HG03378 (cell line): Measurements from ENCODE around the gene COMMD9.
A peak's percentile ranks its signal among the peaks of the same experiment; 100 is the strongest.
"Not testable (repeated sequence)": the region's sequence is repeated elsewhere in the genome, so short reads cannot be mapped to it uniquely, and the experiment has no call there.

Experiments
- ATAC-seq: cut with Tn5 transposase; IDR thresholded peaks from one replicate; pipeline ENCODE4 v1.9.1; 2021; ENCODE audit warnings: mild to moderate bottlenecking, moderate library complexity; ENCODE audit not compliant: unreplicated experiment

The COMMD9 gene

DNA sequence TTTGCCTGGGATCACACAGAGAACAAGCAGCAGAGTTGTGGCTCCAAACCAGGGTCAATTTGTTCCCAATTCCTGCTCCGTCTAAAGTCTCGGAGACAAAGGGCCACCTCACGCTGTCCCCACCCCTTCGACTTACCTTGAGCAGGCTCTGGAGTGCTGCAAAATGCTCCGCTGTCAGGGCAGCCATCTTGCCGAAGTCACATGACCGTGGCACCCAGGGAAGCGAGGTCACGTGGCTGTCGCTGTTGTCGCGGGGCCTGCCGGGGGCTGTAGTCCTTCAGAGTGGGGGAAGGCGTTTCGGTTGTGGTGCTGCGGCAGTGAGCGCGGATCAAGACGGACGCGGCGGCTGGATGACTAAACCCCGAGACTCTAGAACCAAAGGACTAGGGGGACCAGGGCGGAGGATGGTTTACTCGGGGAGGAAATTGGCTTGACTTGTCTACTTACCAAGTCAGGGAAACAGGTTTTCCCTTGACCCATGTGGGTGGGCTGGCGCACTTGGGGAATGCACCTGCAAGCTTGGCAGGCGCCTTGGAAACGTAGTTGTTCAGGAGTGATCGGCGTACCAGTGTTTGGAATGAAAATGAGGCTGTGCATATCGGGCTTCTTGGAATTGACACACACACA, at the start of gene COMMD9:
Gene COMMD9, minus strand, starts transcription at position 199 of the 627 bp plus-strand sequence. Its CDS starts 12 bp downstream, at position 187.
- peak; percentile 98 for ATAC-seq

GRCh38 chr11:36333897-36334296, 44.7 kb upstream of the COMMD9 start:
- no peak for ATAC-seq

DNA sequence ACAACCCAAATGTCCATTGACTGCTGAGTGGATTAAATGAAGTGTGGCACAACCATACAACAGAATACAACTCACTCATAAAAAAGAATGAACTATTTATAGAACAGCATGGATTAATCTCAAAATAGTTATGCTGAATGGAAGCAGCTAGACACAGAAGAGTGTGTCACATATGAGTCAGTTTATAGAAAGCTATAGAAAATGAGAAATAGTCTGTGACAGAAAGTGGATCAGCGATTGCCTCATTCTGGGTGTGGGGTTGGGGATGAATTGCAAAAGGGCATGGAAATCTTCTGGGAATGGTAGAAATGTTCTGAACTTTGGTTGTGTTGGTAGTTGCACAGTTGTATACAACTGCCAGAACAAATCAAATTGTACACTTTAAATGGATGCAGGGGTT, 44.2 kb upstream of the COMMD9 start:
- ATAC-seq, result no peak

DNA sequence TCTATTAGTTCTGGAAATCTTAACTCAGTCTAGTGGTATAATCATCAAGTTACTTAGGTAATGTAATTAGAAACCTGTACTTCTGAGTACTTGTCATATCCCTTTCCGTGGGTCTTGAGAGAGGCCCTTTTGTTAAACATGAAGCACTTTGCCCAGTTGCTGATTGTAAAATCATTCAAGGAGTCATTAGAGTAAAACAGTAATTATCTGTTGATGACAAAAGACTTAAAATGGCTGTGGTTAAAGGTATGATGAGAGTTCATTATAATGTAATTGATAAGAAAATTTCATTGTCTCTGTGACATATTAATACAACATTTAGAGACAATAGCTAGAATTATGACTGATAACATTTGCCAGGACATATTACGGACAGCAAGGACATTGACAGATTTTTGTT, 41.2 kb upstream of the COMMD9 start:
- no peak for ATAC-seq

DNA sequence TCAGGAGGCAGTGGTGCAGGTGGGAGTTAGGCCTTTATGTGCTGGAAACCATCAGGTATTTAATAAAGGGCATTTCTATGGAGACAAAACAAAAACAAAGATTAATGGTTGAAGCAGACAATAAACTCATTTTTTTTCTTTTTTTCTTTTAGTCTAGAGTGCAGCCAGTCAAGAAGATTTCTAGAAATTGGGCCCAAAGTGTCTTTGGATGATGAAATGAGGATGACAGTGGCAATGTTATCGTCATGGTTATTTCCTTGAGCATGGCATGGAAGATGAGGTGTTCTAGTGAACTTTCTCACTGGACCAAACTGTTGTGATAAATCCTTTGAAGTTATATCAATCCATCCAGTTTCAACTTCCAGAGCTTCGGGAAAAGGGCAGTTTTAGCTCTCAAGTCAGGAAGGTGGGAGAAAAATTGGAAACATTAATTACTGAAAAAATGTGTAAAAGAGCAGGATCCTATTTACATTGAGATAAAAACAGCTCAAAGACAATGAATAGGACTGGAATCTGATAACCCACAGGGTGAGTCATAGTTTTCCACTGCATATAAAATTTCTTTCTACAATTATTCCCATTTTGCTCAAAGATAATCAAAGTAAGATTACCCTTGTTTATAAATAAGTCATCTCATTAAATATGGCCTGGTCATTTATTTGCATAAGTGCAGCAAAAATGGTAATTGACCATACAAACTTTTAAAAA, 39.9 kb upstream of the COMMD9 start:
- no peak for ATAC-seq

DNA sequence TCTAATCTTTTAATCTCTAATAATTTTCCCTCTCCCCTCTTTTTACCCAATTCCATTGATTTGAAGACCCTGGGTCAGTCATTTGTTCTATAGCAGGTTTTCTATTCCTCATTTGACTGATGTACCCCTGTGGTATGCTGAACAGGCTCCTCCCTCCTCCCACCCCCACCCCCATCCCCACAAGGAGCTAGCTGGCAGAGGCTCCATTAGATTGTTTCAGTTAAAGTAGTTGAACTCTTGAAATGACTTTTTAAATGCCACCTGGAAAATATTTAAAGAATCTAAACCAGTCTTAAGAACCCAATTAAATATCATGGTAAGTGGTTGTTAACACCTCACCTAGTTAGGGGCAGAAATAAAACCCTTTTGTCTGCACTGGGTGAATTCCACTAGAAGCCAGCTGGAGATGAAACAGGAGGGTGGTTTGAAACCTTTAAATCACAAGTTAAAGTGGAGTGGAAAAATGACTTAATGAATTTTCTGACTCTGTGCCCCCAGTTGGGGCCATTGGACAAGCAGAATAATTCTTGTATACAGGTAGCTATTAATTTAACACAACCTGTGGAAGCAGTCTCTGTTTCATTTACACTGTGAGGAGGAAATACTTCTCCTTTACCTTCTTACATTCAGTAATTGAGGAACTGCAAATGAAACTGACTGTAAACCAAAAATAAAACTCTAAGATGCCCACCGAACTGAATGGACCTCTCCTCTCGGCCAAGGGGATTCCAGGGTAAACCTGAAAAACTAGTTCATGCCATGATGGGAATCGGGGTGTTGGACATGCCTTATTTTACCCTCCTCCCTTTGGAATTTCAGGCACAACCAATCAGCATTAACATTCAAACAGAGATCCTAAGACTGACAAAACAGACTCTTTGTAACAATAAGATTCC, 37.5 kb upstream of the COMMD9 start:
- peak; percentile 64 for ATAC-seq

- ATAC-seq, result not testable (repeated sequence)
Observed at GRCh38 chr11:36325403-36325802, 36.2 kb upstream of the COMMD9 start.

DNA sequence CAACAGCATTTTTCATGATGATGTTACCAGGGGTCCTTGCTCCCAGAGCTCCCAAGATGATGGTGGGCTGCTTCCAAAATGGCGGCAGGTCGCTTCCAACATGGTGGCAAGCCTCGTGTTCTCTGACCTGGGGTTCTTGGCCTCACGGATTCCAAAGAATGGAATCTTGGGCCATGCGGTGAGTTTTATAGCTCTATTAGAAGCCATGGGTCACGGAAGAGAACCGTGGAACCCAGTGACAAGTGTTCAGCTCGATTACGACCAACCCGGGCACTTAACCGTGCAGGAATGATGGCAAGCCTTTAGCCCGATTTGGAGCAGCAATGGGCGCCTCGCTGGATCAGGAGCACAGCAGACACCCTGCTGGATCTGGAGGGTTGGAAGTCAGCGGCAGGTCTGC, 35.7 kb upstream of the COMMD9 start:
- ATAC-seq, result not testable (repeated sequence)

DNA sequence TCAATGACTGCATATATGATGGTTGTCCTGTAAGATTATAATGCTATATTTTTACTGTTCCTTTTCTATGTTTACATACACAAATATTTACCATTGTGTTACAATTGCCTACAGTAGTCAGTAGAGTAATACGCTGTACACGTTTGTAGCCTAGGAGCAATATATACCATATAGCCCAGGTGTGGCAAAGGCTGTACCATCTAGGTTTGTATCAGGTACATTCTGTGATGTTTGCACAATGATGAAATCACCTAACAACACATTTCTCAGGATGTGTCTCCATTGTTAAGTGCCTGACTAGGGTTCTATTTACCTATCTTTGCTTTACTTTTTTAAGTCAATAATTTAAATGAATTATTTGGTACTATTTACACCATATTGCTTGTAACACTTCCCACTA, 28.8 kb upstream of the COMMD9 start:
- no peak for ATAC-seq

- no peak for ATAC-seq
Observed at GRCh38 chr11:36316049-36316448, 26.8 kb upstream of the COMMD9 start.

DNA sequence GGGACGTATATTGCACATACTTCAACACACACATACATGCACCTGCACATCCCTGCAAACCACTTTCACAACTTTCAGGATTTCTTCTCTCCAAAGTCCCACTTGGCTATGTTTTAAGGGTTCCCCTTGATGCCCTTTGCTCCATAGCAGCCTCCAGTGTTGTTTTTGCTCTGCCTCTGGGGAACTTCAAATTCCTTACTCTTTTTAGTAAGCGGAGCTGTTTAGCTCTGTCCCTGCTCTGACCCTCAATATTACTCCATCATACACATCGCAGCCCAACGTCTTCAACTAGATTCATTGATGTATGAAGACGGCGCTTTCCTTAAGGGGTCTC, 25.2 kb upstream of the COMMD9 start:
- ATAC-seq, result no peak

DNA sequence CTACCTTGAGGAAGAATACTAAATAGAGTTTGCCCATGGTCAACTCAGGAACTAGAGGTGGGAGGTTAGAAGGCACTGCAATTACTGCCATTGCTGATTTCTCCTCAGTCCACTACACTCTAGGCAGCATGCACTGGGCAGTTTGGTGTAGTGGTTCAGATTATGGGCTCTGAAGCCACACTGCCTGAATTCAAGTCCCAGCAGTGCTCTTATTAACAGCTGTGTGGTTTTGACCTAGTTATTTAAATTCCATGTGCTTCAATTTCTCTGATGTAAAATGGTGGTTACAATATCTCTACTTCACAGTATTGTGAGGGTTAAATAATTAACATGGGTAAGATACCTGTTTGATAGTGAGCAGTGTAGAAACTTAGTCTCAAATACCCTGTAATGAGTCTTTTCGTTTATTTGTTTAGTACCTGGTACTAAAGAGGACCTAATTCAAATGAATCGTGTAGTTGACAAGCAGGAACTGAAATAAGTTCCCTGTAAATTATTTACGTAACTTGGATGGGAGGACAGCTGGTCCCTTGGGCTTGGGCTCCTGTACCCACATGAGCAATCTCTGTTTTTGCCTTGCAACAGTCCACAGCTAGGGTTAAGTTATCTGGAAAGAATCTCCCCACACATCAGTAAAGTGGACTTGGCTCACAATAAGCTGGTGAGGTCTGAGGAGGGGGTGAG, 24.7 kb upstream of the COMMD9 start:
- ATAC-seq, result peak; percentile 72

GRCh38 chr11:36312611-36313472, 23.6 kb upstream of the COMMD9 start:
- ATAC-seq, result no peak

DNA sequence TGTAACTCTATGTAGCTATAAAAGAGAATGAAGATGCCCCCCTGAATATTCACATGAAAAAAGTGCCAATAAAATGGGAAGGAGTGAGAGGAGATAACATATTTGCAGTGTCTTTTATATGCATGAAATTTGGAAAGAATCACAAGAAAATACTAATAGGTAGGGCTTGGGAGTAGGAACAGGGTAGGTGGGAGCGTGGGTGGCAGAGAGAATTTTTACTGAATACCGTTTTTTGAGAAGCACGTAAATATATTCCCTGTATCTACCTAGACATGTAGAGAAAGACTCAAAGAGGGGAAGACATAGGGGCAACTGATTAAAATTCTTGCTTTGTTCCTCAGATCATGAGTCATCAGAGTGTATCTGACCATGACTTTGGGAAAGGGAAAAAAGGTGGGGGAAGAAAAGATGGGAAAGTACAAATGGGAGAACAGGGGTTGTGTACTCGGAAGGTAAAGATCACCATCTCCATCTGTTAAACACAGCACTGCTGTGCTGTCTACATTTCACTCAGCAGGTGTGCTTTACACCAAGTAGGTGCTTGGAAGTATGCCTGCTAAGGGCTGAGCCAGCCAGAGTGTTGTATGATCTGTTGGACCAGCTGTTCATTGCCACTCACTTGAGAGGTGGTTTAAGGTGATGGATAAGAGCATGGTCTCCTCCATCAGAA, 22.8 kb upstream of the COMMD9 start:
- no peak for ATAC-seq

DNA sequence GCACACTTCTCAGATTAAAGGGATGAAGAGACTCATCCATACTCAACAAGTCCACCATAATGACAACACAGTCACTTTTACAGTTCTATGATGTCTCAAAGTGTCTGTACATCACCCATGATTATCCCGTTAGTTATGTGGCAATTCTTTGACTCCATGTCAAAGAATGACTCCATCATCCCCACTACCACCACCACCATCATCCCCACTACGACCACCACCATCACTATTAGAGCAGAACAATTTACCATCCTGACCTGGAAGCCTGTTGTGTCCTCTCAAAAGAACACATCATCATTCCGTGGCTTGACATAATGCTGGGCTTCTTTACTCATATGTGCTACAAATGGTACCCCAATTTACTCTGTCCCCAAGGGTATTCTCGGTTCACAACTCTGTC, 20.6 kb upstream of the COMMD9 start:
- ATAC-seq, result no peak

DNA sequence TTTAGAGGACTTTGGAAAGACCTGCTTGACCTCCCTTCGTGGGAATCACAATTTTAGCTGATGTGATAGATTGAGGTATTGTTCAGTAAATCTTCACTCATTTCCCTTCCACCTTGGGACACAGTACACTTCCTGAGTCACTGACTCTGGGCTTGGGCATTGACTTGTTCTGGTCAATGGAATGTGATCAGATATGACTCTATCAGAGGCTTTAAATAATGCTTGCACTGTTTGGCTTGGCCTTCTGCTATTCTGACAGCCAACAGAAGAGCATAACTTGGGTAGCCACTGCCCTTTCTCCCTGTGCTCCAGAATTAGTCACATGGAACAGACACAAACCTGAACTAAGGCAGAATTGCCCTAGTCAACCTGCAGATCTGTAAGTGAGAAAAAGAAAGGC, 19.4 kb upstream of the COMMD9 start:
- ATAC-seq, result no peak

DNA sequence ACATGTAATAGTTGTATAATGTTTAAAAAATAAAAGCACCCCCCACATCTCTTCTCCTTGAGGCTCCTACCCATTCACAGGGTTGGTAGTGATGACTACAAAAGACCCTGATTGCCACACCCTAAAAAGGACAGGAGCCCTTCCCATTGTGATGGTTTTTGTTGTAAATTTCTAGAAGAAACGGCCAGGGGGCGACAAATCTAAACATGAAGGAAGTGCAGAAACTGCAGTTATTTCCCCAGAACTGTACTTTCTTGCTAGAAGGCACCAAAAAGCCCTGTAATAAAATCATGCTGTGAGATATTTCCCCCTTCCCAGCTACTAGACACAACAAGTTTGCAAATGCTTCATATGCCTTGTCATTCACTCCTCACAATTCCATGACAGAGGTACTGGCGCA, 17.7 kb upstream of the COMMD9 start:
- ATAC-seq, result no peak

- ATAC-seq, result no peak
Observed at GRCh38 chr11:36305047-36305446, 15.8 kb upstream of the COMMD9 start.

- ATAC-seq, result no peak
Observed at GRCh38 chr11:36304351-36304750, 15.1 kb upstream of the COMMD9 start.

DNA sequence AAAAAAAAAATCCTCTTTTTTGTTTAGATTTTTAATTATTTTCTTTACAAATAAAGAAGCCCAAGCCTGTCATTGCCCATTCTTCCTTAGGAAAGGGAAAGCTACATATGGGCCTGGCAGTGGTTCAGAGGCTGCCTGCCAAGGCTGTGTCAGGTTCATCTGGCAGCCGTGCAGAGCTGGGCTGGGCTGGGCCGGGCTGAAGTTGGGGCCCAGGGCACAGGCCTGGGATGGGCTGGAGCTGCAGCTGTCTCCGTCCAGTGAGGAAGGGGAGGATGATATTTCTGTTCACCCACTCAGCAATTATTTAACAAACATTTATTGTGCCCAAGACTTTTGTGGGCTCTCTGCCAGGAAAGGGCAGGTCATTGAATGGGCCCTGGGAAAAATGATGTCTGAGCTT, 11.4 kb upstream of the COMMD9 start:
- ATAC-seq, result no peak
